AG10803 (cell line): ENCODE measurements around the gene STAG3.

ENCODE experiments used
- DNase-seq: peaks from one replicate; pipeline ENCODE4 v3.0.0; 2010; ENCODE audit warnings: low read depth
- H3K4me3 ChIP-seq: 2 replicates; pipeline ENCODE4 v1.5.1; 2011; ENCODE audit warnings: mild to moderate bottlenecking, low read length, control low read depth
- TF ChIP-seq, protein P1 (sequence below): conservative IDR thresholded peaks from 2 replicates; pipeline ENCODE4 v1.5.1; 2011; ENCODE audit warnings: mild to moderate bottlenecking, low read length, control low read depth, inconsistent platforms

STAG3 gene

DNA sequence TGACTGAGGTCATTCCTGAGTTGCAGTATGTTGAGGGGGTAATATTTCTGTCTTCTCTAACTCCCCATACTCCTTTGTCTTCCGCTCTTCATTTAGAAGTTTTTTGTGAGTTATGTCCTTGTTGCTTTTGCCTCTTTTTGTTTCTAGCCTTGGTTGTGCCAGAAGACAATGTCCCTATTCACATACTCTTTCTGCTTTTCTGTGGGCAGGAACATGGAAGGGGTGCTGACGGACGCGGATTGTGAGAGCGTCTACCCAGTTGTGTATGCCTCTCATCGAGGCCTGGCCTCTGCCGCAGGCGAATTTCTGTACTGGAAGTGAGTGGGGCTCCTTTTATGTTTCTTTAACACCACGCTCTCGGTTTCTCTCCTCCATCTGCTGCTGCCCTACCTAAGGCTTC is 20.5 kb downstream of the STAG3 start:
- no peak for DNase-seq
- TF ChIP-seq, protein P1, sequence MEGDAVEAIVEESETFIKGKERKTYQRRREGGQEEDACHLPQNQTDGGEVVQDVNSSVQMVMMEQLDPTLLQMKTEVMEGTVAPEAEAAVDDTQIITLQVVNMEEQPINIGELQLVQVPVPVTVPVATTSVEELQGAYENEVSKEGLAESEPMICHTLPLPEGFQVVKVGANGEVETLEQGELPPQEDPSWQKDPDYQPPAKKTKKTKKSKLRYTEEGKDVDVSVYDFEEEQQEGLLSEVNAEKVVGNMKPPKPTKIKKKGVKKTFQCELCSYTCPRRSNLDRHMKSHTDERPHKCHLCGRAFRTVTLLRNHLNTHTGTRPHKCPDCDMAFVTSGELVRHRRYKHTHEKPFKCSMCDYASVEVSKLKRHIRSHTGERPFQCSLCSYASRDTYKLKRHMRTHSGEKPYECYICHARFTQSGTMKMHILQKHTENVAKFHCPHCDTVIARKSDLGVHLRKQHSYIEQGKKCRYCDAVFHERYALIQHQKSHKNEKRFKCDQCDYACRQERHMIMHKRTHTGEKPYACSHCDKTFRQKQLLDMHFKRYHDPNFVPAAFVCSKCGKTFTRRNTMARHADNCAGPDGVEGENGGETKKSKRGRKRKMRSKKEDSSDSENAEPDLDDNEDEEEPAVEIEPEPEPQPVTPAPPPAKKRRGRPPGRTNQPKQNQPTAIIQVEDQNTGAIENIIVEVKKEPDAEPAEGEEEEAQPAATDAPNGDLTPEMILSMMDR, result no peak
- no peak overlapping the region for H3K4me3 ChIP-seq

DNA sequence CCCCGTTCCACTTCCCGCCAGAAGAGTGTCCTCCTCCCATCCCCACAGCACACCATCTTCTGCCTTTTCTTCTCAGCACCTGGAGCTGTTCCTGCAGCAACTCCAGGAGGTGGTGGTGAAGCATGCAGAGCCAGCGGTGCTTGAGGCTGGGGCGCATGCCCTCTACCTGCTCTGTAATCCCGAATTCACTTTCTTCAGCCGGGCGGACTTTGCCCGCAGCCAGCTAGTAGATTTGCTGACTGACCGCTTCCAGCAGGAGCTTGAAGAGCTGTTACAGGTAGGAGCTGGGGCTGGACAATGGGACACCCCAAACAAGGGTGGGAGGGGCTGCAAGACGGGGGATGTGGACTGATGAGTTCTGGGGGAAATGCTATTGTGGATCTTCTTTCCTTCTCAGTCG is 23.0 kb downstream of the STAG3 start:
- DNase-seq, result no peak
- no peak overlapping the region for H3K4me3 ChIP-seq
- TF ChIP-seq, protein P1, result no peak

DNA sequence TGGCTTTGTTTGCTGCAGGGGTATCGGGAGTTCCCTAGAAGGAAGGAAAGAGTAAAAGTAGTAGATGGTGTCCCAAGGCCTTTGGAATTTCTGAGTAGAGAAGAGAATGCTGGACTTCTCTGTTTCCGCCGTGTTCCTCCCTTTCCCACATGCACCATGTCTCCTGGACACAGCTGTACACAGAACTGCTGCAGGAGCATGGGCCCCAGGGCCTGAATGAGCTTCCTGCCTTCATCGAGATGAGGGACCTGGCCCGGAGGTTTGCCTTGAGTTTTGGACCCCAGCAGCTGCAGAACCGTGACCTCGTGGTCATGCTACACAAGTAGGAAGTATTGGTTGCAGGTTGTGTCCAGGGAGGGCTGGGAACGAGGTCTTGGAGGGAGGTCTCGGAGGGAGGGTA is 26.7 kb downstream of the STAG3 start:
- TF ChIP-seq, protein P1, result no peak
- DNase-seq, result no peak
- H3K4me3 ChIP-seq, result no peak overlapping the region

DNA sequence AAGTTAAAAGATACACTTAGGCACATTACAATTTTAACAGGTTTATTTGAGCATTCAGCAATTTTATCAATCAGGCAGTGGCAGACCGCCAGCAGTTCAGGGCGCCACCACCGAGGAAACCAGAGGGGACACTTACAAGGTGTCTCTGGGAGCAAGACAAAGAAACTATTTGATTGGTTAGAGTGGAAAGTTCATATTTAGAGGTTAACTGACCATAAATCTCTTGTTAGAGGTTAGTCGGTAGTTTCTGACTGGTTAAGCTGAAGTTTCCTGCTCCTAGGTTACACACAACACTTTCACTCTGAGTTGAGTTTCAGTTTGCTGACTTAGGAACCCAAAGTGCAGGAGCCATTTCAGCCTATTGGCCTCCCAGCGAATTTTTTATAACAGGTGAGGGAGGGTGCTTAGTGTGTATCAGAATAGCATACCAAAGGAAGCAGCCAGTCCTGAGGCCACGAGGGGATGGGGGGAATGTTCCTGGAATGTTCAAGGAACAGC is 31.2 kb downstream of the STAG3 start:
- H3K4me3 ChIP-seq, result no peak overlapping the region
- no peak for DNase-seq
- TF ChIP-seq, protein P1, result no peak

DNA sequence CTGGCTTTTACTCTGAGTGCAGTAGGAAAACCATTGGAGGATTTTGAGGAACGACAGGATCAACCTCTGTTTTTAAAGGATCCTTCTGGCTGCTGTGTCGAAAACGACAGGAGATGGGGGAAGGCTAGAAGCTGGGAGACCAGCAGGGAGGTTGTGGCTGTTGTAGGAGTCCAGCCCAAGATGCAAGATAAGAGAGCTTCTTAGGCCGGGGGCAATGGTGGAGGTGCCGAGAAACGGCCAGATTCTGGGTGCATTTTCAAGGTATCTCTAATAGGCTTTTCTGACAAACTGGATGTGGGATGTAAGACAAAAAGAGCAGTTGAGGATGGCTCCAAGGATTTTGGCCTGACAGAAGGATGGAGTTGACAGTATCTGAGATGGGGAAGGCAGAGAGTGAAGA is 31.8 kb downstream of the STAG3 start:
- H3K4me3 ChIP-seq, result no peak overlapping the region
- TF ChIP-seq, protein P1, result no peak
- DNase-seq, result no peak

DNA sequence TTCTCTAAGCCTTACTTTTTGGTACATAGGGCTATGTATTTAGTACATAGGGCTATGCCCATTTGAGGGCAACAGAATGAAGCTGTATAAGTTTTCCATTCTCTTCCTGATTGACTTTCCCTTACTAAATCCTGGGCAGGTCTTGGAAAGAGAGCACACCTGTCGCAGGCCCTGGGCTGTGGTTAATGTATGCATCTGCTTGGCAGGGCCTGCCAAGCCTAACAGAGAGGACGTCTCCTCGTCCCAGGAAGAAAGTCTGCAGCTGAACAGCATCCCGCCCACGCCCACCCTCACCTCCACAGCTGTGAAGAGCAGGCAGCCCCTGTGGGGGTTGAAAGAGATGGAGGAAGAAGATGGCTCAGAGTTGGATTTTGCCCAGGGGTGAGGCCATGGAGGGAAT is 33.1 kb downstream of the STAG3 start:
- no peak overlapping the region for H3K4me3 ChIP-seq
- no peak for DNase-seq
- TF ChIP-seq, protein P1, result no peak

DNA sequence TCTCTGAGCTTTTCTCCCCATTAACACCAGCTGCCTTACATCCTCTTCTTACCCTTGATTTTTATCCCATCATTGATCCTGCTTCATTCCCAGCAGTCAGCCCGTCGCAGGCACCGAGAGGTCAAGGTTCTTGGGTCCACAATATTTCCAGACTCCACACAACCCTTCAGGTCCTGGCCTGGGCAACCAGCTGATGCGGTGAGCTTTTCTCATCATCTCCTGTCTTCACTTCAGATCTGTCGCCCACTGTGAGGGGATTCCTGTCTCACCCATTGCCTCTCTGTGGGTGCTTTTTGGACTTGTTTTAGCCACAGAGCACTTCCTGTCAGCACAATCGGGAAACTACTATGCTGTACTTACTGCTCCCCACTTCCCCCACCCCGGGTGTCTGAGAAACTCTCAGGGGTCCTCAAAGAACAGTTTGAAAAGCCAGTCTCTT is 33.6 kb downstream of the STAG3 start:
- no peak overlapping the region for H3K4me3 ChIP-seq
- TF ChIP-seq, protein P1, result no peak
- DNase-seq, result no peak
